ENCODE data around the gene HES3.

The HES3 gene

GRCh38 chr1:6288665-6289064 is 44.7 kb downstream of the HES3 start:
- DNase-seq (ENCODE audit: low read depth, low spot score) = no peak
- TF ChIP-seq FOXP2 (optimal IDR thresholded peaks at IDR 0.05; ENCODE audit: control extremely low read depth, extremely low read length, insufficient read depth) (no peak), POLR2AphosphoS5 (IDR thresholded peaks at IDR 0.05; ENCODE audit: borderline replicate concordance, low read depth, low read length) (no peak), EZH2 (IDR thresholded peaks at IDR 0.05) (no peak)
- no peaks in the 10 kb centered on the region for H3K9me3 ChIP-seq (ENCODE audit: low read depth, low read length)

GRCh38 chr1:6292102-6292501 is 48.1 kb downstream of the HES3 start:
- TF ChIP-seq POLR2AphosphoS5 (IDR thresholded peaks at IDR 0.05; ENCODE audit: borderline replicate concordance, low read depth, low read length) (no peak), FOXP2 (optimal IDR thresholded peaks at IDR 0.05; ENCODE audit: control extremely low read depth, extremely low read length, insufficient read depth) (no peak), EZH2 (IDR thresholded peaks at IDR 0.05) (no peak)
- H3K36me3 ChIP-seq (ENCODE audit: insufficient read depth, low read length) = no peaks in the 10 kb centered on the region
- DNase-seq (ENCODE audit: low read depth, low spot score) = no peak
- no peak overlapping the region for H3K27ac ChIP-seq
- H3K4me3 ChIP-seq = no peak overlapping the region
- H3K9ac ChIP-seq (ENCODE audit: insufficient read length) = no peak overlapping the region
- no peaks in the 10 kb centered on the region for H3K9me3 ChIP-seq (ENCODE audit: low read depth, low read length)

More at GRCh38 chr1:6288665-6289064, 44.7 kb downstream of the HES3 start:
- Histone ChIP-seq H3K4me3 (no peak overlapping the region), H3K9ac (ENCODE audit: insufficient read length) (no peak overlapping the region), H3K27ac (no peak overlapping the region), H3K36me3 (ENCODE audit: insufficient read depth, low read length) (no peaks in the 10 kb centered on the region)

- DNase-seq (ENCODE audit: low read depth, low spot score) = no peak
- Histone ChIP-seq H3K27ac (no peak overlapping the region), H3K9ac (ENCODE audit: insufficient read length) (no peak overlapping the region), H3K36me3 (ENCODE audit: insufficient read depth, low read length) (no peaks in the 10 kb centered on the region), H3K4me3 (no peak overlapping the region), H3K9me3 (ENCODE audit: low read depth, low read length) (no peaks in the 10 kb centered on the region)
- TF ChIP-seq POLR2AphosphoS5 (IDR thresholded peaks at IDR 0.05; ENCODE audit: borderline replicate concordance, low read depth, low read length) = no peak
- no peak for TF ChIP-seq EZH2 (IDR thresholded peaks at IDR 0.05)
- no peak for TF ChIP-seq FOXP2 (optimal IDR thresholded peaks at IDR 0.05; ENCODE audit: control extremely low read depth, extremely low read length, insufficient read depth)
These were observed 50.3 kb downstream of the HES3 start for GRCh38 chr1:6294080-6294889.

GRCh38 chr1:6294890-6295556 is 51.0 kb downstream of the HES3 start:
- H3K4me3 ChIP-seq = no peak overlapping the region
- TF ChIP-seq EZH2 (IDR thresholded peaks at IDR 0.05) (no peak), POLR2AphosphoS5 (IDR thresholded peaks at IDR 0.05; ENCODE audit: borderline replicate concordance, low read depth, low read length) (no peak), FOXP2 (optimal IDR thresholded peaks at IDR 0.05; ENCODE audit: control extremely low read depth, extremely low read length, insufficient read depth) (no peak)
- H3K9me3 ChIP-seq (ENCODE audit: low read depth, low read length) = no peaks in the 10 kb centered on the region
- no peak for DNase-seq (ENCODE audit: low read depth, low spot score)
- no peak overlapping the region for H3K27ac ChIP-seq
- H3K36me3 ChIP-seq (ENCODE audit: insufficient read depth, low read length) = no peaks in the 10 kb centered on the region
- no peak overlapping the region for H3K9ac ChIP-seq (ENCODE audit: insufficient read length)
